Ishikawa (cell line): Measurements from ENCODE around the gene CAT.

Experiments used
- RAD21 ChIP-seq: IDR thresholded peaks from 2 replicates; pipeline ENCODE4 v1.6.1; 2012; ENCODE audit warnings: low read depth
- TEAD4 ChIP-seq: IDR thresholded peaks from 2 replicates; pipeline ENCODE4 v1.6.1; 2012

GRCh38 chr11:34473603-34474169, 35.0 kb downstream of the CAT start:
- TF ChIP-seq RAD21 (no peak), TEAD4 (no peak)
